Islet of Langerhans (tissue), 1 donor: ENCODE measurements around the gene MFSD1.
A peak's percentile ranks its signal among the peaks of the same experiment; 100 is the strongest.
"Not testable (repeated sequence)": the region's sequence is repeated elsewhere in the genome, so short reads cannot be mapped to it uniquely, and the experiment has no call there.

Source experiments
- FAIRE-seq: peaks from one replicate; lab custom pipeline; 2011; peaks lifted over from hg19 to GRCh38; lab: Jason Lieb, UNC

Gene MFSD1

DNA sequence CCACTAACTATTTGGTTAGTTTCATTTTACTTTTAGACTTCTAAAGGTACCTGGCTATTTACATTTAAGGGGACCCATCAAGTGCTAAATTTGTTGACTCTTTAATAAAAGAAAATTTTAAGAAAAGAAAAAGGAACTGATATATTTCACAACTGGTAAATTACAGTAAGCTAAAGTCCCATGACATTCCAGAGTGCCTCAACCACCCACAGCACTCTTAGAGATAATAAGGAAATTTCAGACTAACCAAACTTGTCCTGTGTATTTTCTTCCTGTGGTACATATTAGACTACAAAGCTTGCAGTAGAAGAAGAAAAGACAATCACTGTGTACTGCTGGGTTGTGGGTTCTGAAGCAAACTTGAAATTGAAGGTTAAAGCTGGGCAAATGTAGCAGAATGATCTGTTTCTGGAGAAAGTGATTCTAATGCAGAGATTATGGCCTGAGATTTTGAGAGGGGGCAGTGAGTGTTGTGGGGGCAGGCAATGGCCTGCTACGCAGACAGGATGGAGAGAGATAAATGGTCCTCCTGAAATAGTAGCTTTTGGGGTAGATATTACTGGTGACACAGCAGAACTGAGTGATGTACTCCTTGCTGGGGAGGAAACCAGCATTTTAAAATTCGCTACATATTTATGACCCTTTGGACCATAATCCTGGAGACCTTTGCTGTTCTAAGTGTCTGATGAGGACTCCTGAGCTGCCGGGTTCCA, 24.5 kb upstream of the MFSD1 start:
- FAIRE-seq = no peak

DNA sequence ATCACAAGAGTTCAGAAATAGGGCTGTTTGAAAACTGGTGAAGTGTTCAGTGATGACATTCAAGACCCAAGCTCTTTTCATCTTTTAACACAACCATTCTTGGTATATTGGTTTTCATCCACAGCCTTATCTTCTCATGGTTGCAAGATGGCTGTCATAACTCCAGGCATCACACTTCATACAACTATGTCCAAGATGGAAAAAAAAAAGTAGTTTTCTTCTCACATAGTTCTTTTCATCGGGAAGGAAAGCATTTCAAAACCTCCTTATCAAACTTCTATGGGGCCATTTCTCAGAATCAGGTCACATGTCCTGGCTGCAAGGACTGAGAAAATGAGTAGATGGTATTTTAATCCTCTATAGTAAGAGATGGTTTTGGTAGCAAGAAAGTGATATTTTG, 21.1 kb upstream of the MFSD1 start:
- FAIRE-seq = no peak

DNA sequence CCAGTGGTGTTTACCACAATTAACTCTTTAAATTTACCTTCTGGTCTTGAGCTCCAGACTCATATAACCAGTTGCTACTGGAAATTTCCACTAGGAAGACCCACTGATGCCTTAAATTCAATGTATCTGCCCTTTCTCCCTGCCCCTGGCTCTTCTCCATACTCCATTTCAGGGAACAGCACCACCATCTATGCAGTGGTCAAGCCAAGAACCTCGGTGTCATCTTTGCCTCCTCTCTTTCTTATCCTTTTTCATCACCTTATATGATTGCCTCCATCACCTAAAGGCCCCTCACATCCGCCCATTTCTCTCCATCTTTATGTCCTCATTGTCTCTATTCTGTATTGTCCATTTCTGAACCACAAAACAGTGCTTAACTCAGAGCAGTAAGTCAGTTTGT, 20.7 kb upstream of the MFSD1 start:
- no peak for FAIRE-seq

DNA sequence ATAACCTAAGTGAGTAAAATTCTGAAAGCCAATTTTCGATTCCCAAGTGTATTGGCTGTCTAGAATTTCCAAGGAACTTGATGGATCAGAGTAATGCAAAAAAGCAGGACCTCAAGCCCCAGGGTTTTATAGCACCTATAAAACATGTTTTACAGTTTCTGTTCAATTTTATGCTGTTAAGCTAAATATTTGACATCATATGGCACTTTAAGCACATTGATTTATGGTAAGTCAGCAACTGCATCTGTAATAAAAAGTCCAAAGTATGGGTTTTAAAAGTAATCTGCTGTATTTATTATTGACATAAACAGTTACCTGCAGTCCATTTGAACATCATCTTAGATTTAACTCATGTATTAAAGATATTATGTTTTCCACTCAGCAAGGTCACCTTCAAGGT, 20.0 kb upstream of the MFSD1 start:
- FAIRE-seq = no peak

DNA sequence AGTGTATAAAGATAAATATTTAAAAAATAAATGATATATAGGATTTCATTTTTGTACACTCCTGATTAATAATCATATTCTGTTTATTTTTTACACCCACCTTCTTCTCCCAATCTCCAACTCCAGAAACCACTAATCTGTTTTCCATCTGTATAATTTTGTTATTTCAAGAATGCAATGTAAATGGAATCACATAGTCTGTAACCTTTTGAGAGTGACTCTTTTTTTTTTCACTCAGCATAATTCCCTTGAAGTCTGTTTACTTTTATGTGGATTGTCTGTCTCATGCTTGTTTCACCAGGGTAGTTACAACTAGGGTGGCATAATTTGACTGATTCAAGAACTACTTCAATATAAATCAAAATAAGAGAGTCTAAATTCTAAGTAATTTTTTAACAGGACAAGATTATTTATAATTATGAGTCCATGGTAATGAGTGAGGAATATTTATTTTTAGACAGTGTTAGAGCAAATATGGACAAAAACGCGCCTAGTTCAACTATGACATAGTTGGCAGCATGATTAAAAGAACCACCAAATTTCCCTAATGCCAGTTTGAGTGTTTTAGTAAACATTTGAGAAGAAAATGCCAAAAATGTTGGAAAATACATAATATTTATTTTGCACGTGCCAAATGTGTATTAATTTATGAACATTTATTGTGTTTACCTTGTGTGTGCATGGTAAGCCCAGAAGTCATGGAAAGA, 19.4 kb upstream of the MFSD1 start:
- FAIRE-seq = no peak

DNA sequence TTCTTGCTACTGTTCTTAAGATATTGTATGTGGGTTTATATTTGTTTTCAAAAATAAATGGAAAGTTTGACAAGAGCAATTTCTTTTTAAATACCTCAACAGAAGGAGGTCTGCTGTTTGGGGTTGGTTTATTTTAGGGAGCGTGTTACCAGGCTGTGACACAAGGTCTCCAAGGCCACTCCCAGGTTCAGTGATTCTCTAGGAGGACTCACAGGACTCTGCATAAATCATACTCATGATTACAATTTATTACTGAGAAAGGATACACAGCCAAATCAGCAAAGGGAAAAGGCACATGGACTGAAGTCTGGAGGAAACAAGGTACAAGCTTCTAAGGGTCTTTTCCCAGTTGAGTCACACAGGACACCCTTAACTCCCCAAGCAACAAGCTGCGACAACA, 18.8 kb upstream of the MFSD1 start:
- no peak for FAIRE-seq

DNA sequence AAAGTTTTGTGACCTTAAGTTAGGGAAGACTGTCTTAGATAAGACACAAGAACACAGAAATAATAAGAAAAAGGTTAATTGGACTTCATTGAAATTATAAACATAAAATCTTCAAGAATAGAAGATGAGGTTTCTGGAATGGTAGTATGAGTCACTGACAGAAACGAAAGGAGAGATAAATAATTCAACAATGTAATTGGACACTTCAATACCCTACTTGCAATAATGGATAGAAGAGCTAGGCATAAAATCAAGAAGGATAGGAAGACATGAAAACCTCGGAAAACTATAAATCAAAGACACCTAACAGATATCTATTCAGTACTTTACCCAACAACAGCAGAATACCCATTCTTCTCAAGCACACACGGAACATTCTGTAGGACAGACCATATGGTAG, 15.9 kb upstream of the MFSD1 start:
- no peak for FAIRE-seq

DNA sequence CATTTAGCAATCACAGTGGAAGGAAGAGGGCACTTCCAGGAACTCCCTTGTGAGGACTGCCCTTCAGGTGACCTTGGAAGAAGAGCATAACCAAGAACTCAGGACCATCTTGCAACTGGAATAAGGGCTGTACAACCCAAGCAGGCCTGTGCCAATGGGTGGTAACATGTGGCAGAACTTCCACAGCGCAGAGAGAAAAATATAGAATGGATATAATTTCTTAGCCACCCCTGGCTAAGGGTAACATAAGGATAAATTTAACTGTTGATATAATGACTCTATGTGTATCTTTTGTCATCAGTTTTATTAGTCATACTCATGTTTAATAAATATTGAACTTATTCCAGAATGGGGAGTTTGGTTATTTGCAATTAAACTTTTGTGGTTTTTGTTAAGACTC, 13.4 kb upstream of the MFSD1 start:
- no peak for FAIRE-seq

DNA sequence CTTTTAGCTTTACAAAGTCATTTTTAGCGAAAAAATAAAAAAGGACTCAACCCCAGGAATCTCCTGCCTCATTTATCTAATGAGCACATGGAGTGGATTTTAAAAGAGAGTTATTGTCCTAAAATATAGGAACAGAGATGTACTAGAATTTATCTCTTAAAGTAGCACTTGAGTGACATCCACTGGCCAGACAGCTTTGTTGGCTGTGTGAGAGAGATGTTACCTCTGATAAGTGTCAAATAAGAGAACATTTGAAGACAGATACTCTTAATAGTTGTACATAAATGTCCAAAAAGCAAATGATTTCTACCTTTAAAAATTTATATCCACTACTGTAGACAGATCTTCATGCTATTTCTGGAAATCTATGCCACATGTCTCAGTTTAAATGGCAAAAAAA, 12.3 kb upstream of the MFSD1 start:
- no peak for FAIRE-seq

DNA sequence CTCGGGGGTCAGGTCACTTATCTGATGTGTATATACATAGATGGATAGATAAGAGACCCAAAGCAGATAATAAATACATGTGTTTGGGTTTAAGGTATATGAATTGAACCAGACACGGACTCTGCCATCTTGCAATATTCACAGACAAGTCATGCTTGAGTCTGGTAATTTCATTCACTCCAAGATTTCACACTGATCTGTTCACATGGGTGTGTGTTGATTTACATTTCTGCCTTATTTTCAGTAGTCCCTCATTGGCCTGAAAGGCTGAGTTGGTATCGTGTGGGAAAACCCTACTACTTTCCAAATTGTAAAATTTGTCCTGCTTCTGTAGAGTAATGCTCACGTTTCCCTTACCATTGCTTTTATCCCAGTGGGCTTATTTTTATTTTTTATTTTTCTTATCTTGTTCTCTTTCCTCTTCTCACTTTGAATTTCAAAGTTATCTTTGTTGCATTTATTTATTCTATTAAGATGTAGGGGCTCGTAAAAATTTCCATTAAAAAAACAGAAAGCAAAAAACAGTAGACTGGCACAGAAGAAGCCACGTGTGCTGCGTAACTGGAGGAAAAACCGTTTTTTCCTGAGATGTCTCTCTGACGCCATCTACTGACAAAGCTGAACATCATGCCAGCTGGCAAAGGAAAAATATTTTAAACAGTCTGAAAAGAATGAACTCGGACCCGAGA, 10.8 kb upstream of the MFSD1 start:
- peak; percentile 98 for FAIRE-seq

DNA sequence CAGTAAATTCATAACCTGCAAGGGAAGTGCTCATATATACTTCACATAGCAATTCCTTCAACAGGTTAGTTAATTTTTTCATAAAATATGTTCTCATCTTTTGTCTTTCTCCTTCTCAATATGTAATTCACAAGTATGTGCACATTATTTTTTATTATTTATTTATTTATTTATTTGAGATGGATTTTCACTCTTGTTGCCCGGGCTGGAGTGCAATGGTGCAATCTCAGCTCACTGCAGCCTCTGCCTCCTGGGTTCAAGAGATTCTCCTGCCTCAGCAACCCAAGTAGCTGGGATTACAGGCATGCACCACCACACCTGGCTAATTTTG, 10.3 kb upstream of the MFSD1 start:
- FAIRE-seq = not testable (repeated sequence)

DNA sequence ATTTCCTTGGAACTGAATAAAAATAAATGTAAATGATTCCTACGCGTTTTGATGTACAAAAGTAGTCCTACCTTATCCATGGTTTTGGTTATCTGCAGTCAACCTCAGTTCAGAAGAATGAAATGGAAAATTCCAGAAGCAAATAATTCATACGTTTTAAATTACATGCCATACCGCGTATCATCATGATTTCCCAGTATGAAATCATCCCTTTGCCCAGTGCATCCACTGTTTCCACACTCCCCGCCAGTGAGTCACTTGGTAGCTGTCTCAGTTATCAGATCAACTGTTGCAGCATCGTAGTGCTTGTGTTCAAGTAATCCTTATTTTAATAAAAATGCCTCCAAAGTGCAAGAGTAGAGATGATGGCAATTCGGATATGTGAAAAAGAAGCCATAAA, 9.1 kb upstream of the MFSD1 start:
- FAIRE-seq = no peak

DNA sequence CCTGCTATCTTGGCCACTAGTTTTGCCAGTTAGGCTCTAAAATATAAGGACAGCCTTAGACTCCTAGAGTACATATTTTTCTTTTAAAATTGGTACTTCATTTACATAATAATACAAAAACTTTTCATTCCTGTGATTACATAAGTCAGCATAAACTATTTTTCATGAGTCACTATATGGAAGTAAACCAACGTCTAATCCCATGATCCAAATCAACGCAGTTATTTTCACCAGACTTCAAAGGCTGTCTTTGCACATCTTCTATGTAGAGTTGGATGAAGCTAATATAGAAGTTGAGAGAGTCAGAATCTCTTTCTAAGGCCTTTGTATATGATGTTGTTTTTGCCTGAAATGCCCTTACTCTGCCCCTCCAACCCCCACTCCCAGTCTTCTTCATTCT, 7.6 kb upstream of the MFSD1 start:
- no peak for FAIRE-seq

DNA sequence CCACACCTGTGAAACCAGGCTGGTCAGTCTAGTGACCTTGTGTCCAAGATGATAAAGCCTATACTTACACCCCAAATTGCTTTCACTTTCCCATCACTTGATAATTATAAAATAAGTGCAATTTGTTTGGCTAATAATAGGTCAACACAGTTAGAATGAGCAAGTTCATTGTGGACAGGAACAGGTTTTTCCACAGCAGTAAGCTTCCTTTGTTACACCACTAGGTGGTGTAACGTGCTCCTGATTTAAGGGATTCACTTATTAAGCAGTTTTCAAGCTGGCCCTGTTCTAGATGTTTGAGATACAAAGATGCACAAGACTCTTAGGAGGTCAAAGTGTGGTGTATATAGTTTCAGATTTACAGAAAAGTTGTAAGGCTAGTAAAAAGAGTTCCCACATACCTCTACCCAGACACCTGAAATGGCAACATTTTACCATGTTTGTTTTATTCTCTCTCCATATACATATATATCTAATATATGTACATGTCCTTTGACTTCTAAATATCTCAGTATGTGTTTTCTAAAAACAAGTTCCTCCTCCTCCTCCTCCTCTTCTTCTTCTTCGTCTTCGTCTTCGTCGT, 6.8 kb upstream of the MFSD1 start:
- FAIRE-seq = no peak

DNA sequence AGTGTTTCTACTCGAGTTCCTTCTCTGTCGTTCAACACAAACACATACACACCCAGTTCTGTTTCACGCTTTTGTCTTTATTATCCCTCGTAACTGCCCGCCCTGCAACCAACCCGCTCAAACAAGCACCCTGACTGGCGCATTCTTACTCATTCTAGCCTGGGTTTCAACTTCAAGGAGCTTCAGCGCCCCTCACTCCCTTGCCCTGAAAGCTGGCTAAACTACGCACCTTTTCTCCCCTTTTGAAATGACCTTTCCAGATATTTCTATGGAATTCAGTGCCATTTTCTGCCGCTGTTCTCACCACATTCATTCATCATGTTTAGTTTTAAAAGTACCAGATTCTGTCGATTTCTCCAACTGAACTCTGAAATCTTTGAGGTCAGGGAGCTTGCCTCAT, 653 bp upstream of the MFSD1 start:
- FAIRE-seq = no peak

DNA sequence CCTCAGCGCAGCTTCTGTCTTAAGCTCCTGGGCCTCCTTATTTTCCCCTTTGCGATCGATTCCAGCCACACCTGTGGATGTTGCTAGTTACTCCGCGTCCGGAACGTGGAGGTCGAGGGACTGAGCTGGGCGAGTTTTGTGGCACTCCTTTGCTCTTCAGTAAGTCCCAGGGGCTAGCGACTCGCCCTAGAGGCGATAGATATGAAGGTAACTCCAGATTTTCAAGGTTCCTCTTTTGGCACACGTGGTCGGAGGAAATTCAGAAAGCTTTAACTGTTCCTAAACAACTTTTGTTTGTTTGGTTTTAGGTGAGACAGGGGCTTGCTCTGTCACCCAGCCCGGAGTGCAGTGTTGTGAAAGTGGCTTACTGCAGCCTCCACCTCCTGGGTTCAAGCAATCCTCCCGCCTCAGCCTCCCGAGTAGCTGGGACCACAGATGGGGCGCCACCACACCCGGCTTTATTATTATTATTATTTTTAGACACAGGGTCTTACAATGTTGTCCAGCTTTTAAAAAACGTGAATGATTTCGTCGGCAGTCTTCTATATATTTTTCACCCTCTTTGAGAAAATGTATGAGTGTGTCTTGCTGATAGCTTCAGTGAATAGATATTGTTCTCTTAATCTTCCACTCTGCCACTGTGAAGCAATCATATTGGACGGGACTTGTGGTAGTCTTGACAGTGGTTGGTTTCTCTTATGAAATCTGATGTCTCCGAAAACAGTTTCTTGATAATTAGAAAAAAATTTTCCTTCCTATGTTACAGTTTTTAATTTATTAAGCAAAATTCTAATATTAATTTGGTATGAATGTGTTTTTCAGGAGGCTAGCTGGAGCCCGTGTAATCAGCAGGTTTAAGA, 785 bp downstream of the MFSD1 start:
- no peak for FAIRE-seq

DNA sequence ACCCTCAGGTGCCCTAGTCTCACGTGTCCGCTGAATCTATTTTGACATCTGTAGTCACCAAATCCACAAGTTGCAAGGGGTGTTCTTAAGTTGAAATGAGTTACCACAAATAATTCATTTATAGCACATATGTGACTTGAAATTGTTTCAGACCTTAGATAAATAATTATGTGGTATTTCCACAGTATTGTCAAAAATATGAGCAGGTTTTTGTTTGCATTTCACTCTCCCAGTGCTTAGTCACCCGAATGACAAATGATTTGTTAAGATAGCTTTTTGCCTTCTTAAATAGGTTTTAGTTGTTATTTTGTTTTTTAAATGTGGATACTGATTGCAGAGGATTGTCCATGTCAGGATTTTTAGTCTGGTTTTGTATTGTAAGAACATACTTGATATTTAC, 2.6 kb downstream of the MFSD1 start:
- no peak for FAIRE-seq

DNA sequence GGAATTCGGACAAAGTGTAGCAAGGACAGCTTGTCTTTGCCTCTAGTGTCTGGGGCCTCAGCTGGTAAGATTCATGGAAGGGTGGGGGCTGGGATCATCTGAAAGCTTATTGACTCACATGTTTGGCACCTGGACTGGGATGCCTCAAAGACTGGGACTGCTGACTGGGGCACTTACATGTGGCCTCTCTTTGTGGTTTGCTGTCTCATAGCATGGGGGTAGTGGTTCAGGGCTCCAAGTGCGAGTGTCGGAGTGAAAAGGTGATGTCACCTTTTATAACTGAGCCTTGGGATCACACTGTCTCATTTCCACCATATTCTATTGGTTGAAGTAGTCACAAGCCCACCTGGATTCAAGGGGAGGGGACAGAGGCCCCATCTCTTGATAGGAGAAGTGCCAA, 6.8 kb downstream of the MFSD1 start:
- no peak for FAIRE-seq

DNA sequence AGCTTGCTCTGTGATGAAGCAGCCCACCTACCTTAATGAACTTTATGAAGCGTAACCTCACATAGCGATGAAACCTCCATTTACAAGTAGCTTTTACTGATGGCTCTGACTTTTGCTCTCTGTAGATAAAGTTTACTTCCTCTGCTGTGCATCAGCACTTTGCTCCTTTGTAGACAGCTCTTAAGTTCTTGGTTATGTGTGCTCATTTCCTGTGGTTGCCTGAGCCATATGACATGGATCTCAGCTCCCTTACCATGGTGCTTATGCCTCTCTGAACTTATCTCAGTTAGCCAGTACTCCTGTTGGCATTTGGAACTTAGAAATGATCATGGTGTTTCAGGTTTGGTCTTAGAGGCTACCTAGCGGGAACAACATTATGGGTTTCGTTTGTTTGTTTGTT, 7.8 kb downstream of the MFSD1 start:
- no peak for FAIRE-seq

DNA sequence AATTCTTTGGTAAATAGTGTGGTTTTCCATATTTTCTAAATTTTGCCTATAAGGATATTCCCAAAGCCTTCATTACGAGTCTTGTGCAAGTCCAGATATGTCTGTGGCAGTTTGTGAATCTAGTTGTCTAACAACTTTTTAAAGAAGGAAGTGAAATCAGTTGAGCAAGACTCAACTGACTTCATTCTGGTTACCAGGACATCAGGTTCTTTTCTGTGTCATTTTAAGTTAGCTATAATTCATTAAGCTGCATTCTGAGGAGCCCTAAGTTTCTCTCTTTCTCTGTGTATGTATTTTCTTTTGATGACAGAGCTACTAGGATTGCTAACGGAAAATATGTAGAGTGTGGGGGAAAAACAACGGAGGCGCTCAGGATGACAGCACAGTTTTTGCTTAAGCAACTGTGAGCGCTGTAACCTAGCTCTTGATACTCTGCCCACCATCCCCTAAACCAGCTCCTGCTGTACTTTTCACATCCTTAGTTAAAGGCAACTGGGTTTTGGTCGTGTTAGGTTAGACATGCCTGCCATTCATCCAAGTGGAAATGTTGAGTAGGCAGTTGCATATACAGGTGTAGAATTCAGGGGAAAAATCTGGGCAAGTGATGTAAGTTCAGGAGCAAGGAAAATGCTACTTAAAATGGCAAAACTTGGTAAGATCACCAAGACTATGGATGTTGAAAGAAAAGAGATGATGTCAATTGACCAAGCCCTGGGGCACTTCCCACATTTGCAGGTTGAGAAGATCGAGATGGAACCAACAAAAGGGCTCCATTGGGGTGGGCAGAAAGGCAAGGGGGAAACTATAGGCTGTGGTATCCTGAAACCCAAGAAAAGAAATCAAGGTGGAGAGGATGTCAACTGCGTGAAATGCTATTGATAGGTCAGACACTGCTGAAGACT, 9.2 kb downstream of the MFSD1 start:
- no peak for FAIRE-seq

DNA sequence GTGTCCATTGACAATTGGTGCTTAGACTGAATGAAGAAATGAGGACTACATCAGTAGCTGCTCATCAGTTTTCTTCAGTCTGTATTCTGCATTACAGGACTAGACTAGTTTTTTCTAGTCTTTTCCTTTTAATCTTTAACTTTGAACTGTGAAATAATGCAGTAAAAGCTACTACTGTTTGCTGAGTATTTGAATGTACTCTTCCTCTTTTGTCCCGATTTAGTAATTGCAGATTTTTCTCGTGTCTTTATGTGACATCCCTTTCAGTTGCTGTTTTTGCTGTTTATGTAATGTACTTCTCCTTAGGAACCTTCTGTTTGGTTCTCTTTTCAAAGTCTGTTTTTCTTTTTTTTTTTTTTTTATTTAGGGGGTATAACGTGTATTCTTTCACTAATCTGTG, 17.4 kb downstream of the MFSD1 start:
- no peak for FAIRE-seq
